H1 (cell line): ENCODE measurements around the gene MBD3L2. TPM values are rescaled to one million over a fixed set of nuclear protein-coding genes. Genes with fewer than 3 reads are reported as not detected.

Experiments used
- CTCF ChIA-PET: fragments of 300-600 bp; sonication (Branson Sonifier 250); formaldehyde crosslinking; loops from one replicate; lab custom pipeline; 2021; ENCODE audit not compliant: partially characterized antibody; lab: Charles Lee
- POLR2A ChIA-PET: fragments of 300-600 bp; sonication (Branson Sonifier 250); formaldehyde crosslinking; loops from one replicate; lab custom pipeline; 2021; ENCODE audit warnings: inconsistent platforms; ENCODE audit not compliant: partially characterized antibody; lab: Charles Lee
- DNase-seq, 2 experiments: peaks; one replicate each; pipeline versions ENCODE4 v3.0.0 to v3.0.0-alpha.2; 2010 to 2022; ENCODE audit warnings: low spot score in 2 of 2, low read depth in 1 of 2, mixed read lengths in 1 of 2
- FAIRE-seq: peaks from 2 replicates; lab custom pipeline; 2011; peaks lifted over from hg19 to GRCh38; lab: Jason Lieb, UNC
- H2AFZ ChIP-seq: 2 replicates; pipeline ENCODE4 v1.8.1; 2012; ENCODE audit warnings: low read length, inconsistent platforms
- H2AK5ac ChIP-seq: 2 replicates; pipeline ENCODE4 v1.6.1; 2013; ENCODE audit warnings: low read depth, low read length
- H2BK120ac ChIP-seq: replicated peaks from 2 replicates; pipeline ENCODE3; 2013; ENCODE audit warnings: low read depth, low read length, inconsistent platforms
- H2BK12ac ChIP-seq: 2 replicates; pipeline ENCODE4 v1.6.1; 2013; ENCODE audit warnings: low read depth, low read length
- H2BK15ac ChIP-seq: 2 replicates; pipeline ENCODE4 v1.6.1; 2013; ENCODE audit warnings: low read length
- H2BK20ac ChIP-seq: 2 replicates; pipeline ENCODE4 v1.6.1; 2013; ENCODE audit warnings: low read length
- H2BK5ac ChIP-seq: 2 replicates; pipeline ENCODE4 v1.6.1; 2013; ENCODE audit warnings: low read depth, low read length
- H3K14ac ChIP-seq: 2 replicates; pipeline ENCODE4 v1.6.1; 2013; ENCODE audit warnings: inconsistent platforms; ENCODE audit not compliant: insufficient read length
- H3K18ac ChIP-seq: 2 replicates; pipeline ENCODE4 v1.6.1; 2013; ENCODE audit warnings: low read length; ENCODE audit errors: extremely low read depth
- H3K23ac ChIP-seq: 2 replicates; pipeline ENCODE4 v1.6.1; 2013; ENCODE audit warnings: inconsistent platforms; ENCODE audit not compliant: insufficient read length
- H3K23me2 ChIP-seq: 2 replicates; pipeline ENCODE4 v1.6.1; 2013; ENCODE audit warnings: low read depth, low read length
- H3K27ac ChIP-seq: 2 replicates; pipeline ENCODE4 v1.6.1; 2011; ENCODE audit warnings: low read depth, low read length, inconsistent platforms
- H3K27me3 ChIP-seq, 4 experiments: replicated peaks in 1 of 4; 1 replicate in 1 of 4; 2 replicates in 3 of 4; pipeline versions ENCODE4 v1.6.1 to v1.8.1; 2011 to 2013; ENCODE audit warnings: low read length in 3 of 4, mild to moderate bottlenecking in 3 of 4, inconsistent platforms in 2 of 4, mixed read lengths in 2 of 4, moderate library complexity in 1 of 4; ENCODE audit not compliant: control insufficient read depth in 3 of 4, insufficient read depth in 3 of 4; ENCODE audit errors: extremely low read depth in 1 of 4
- H3K36me3 ChIP-seq, 4 experiments: 2 replicates each; pipeline versions ENCODE4 v1.6.1 to v1.8.1; 2011 to 2013; ENCODE audit warnings: mild to moderate bottlenecking in 4 of 4, low read length in 3 of 4, moderate library complexity in 2 of 4, control low read depth in 1 of 4, inconsistent platforms in 1 of 4; ENCODE audit not compliant: insufficient read depth in 4 of 4, control insufficient read depth in 2 of 4
- H3K4ac ChIP-seq: replicated peaks from 2 replicates; pipeline ENCODE3; 2013; ENCODE audit warnings: low read length, low read depth, mixed read lengths, inconsistent platforms; ENCODE audit not compliant: insufficient read length
- H3K4me1 ChIP-seq, 4 experiments: replicated peaks in 1 of 4; 1 replicate in 1 of 4; 2 replicates in 3 of 4; pipeline versions ENCODE4 v1.6.1 to v1.8.1; 2011 to 2013; ENCODE audit warnings: low read length in 3 of 4, inconsistent platforms in 2 of 4, mixed read lengths in 1 of 4; ENCODE audit not compliant: insufficient read depth in 4 of 4, control insufficient read depth in 3 of 4
- H3K4me2 ChIP-seq, 2 experiments: 2 replicates each; pipeline versions ENCODE4 v1.6.1 to v1.8.1; 2011 to 2013; ENCODE audit warnings: low read depth in 2 of 2, low read length in 2 of 2, control low read depth in 1 of 2, inconsistent platforms in 1 of 2, mild to moderate bottlenecking in 1 of 2; ENCODE audit not compliant: insufficient read depth in 1 of 2
- H3K4me3 ChIP-seq, 4 experiments: fragments of 200-600, 300-600 bp in 1 of 4; sonication (generic), shearing (Covaris generic), sonication (Bioruptor Twin) in 1 of 4; 2 replicates each; pipeline versions ENCODE4 v1.5.1 to v1.8.1; 2011 to 2016; ENCODE audit warnings: low read length in 4 of 4, low read depth in 3 of 4, control low read depth in 2 of 4, inconsistent platforms in 2 of 4, mild to moderate bottlenecking in 2 of 4, mixed read lengths in 1 of 4, moderate library complexity in 1 of 4; ENCODE audit not compliant: insufficient read depth in 2 of 4; ENCODE audit errors: extremely low read depth in 1 of 4
- H3K56ac ChIP-seq: replicated peaks from 2 replicates; pipeline ENCODE3; 2013; ENCODE audit warnings: low read depth, mild to moderate bottlenecking, mixed read lengths, low read length, inconsistent platforms; ENCODE audit not compliant: insufficient read length
- H3K79me1 ChIP-seq: 2 replicates; pipeline ENCODE4 v1.6.1; 2013; ENCODE audit warnings: low read depth, low read length, control low read depth
- H3K79me2 ChIP-seq, 2 experiments: 2 replicates each; pipeline versions ENCODE4 v1.6.1 to v1.8.1; 2012 to 2013; ENCODE audit warnings: low read length in 2 of 2, mild to moderate bottlenecking in 2 of 2, inconsistent platforms in 1 of 2; ENCODE audit not compliant: insufficient read depth in 2 of 2, control insufficient read depth in 1 of 2
- H3K9ac ChIP-seq, 4 experiments: replicated peaks in 1 of 4; 1 replicate in 1 of 4; 2 replicates in 3 of 4; pipeline versions ENCODE4 v1.6.1 to v1.8.1; 2011 to 2013; ENCODE audit warnings: low read depth in 3 of 4, low read length in 3 of 4, control low read depth in 2 of 4, mild to moderate bottlenecking in 2 of 4, moderate library complexity in 2 of 4, inconsistent platforms in 1 of 4; ENCODE audit errors: extremely low read depth in 1 of 4
- H3K9me3 ChIP-seq, 2 experiments: 2 replicates each; pipeline versions ENCODE4 v1.6.1 to v1.8.1; 2012 to 2013; ENCODE audit warnings: mild to moderate bottlenecking in 2 of 2, moderate library complexity in 2 of 2, control low read depth in 1 of 2, inconsistent platforms in 1 of 2, low read depth in 1 of 2, low read length in 1 of 2, mixed read lengths in 1 of 2; ENCODE audit not compliant: insufficient read depth in 2 of 2
- H4K20me1 ChIP-seq, 2 experiments: replicated peaks in 1 of 2; 2 replicates each; pipeline versions ENCODE3 to v1.8.1; 2011 to 2013; ENCODE audit warnings: inconsistent platforms in 2 of 2, low read length in 2 of 2, mild to moderate bottlenecking in 1 of 2; ENCODE audit not compliant: insufficient read depth in 2 of 2, control insufficient read depth in 1 of 2
- H4K5ac ChIP-seq: 2 replicates; pipeline ENCODE4 v1.6.1; 2013; ENCODE audit warnings: low read length, low read depth, mixed read lengths, inconsistent platforms; ENCODE audit not compliant: insufficient read length
- H4K8ac ChIP-seq: 2 replicates; pipeline ENCODE4 v1.8.0; 2013; ENCODE audit warnings: mild to moderate bottlenecking, moderate library complexity, low read length, inconsistent platforms; ENCODE audit not compliant: insufficient read depth; ENCODE audit errors: extremely low read depth
- H4K91ac ChIP-seq: replicated peaks from 2 replicates; pipeline ENCODE3; 2013; ENCODE audit warnings: low read length, mixed read lengths, inconsistent platforms; ENCODE audit not compliant: insufficient read length
- ASH2L ChIP-seq: fragments of 200-600, 300-600 bp; sonication (generic); IDR thresholded peaks from one replicate; pipeline ENCODE4 v1.7.1; 2017; ENCODE audit warnings: low read length
- CHD2 ChIP-seq: IDR thresholded peaks from 2 replicates; pipeline ENCODE4 v1.6.1; 2012; ENCODE audit warnings: low read length, improper control_type of control experiment
- EGR1 ChIP-seq: IDR thresholded peaks from 2 replicates; pipeline ENCODE4 v1.6.1; 2011; ENCODE audit warnings: low read depth, low read length, borderline replicate concordance
- EZH2 ChIP-seq: fragments of 200-600 bp; sonication (generic); IDR thresholded peaks from 2 replicates; pipeline ENCODE4 v1.7.1; 2012; ENCODE audit warnings: low read depth, mild to moderate bottlenecking, moderate library complexity, low read length, inconsistent platforms; ENCODE audit not compliant: severe bottlenecking
- POU5F1 ChIP-seq: IDR thresholded peaks from 2 replicates; pipeline ENCODE4 v1.6.1; 2011; ENCODE audit warnings: low read depth, mild to moderate bottlenecking, low read length, moderate library complexity
- SIN3A ChIP-seq, 2 experiments: IDR thresholded peaks in 1 of 2; conservative IDR thresholded peaks in 1 of 2; 2 replicates each; pipeline ENCODE4 v1.6.1; 2011 to 2012; ENCODE audit warnings: low read length in 2 of 2, improper control_type of control experiment in 1 of 2, low read depth in 1 of 2, mild to moderate bottlenecking in 1 of 2
- SP1 ChIP-seq: IDR thresholded peaks from 2 replicates; pipeline ENCODE4 v1.6.1; 2011; ENCODE audit warnings: low read depth, low read length
- TBP ChIP-seq: IDR thresholded peaks from 2 replicates; pipeline ENCODE4 v1.6.1; 2011; ENCODE audit warnings: low read depth, low read length, improper control_type of control experiment
- TEAD4 ChIP-seq: IDR thresholded peaks from 2 replicates; pipeline ENCODE4 v1.6.1; 2012; ENCODE audit warnings: low read depth, low read length, inconsistent platforms, mixed read lengths
- WGBS, 2 experiments: shearing (Covaris generic) in 1 of 2; methylation state at CpG; one replicate each; pipeline versions ENCODE4 v1.1.6 to v1.1.7; 2013 to 2015; ENCODE audit warnings: low lambda C conversion rate in 2 of 2, mixed read lengths in 2 of 2, inconsistent platforms in 1 of 2, low coverage in 1 of 2, missing lambda C conversion rate in 1 of 2; ENCODE audit not compliant: insufficient replicate concordance in 2 of 2, insufficient coverage in 1 of 2, insufficient read length in 1 of 2; ENCODE audit errors: extremely low coverage in 1 of 2, missing lambda C conversion rate in 1 of 2; 5-methylcytosine and 5-hydroxymethylcytosine counted together
- polyA plus RNA-seq, 7 experiments: library from polyadenylated mRNA; depleted of rRNA in 3 of 7; stranded (reverse) in 5 of 7; unstranded in 2 of 7; fragments of >200 nt in 5 of 7; fragments of 200-250 nt in 2 of 7; gene quantifications; 1 replicate in 5 of 7; 2 replicates in 1 of 7; 4 replicates in 1 of 7; pipeline versions ENCODE4 v1.2.1 to v1.2.3, GENCODE V29; 2011 to 2013; ENCODE audit warnings: missing spikeins in 2 of 7, mixed read lengths in 2 of 7
- total RNA-seq: library from RNA; stranded (reverse); fragmentation: NEBNext Ultra II Directional; extraction: Animal tissue kit (Norgen Biotek cat#: 25700); gene quantifications from 2 replicates; pipeline ENCODE4 v1.2.1, GENCODE V29; 2021
- TF ChIP-seq, protein P1 (sequence below): IDR thresholded peaks from 2 replicates; pipeline ENCODE4 v1.6.1; 2011; ENCODE audit warnings: low read length, improper control_type of control experiment

Gene MBD3L2
- total and polyA plus RNA-seq, 2 of the 8 experiments (the other 6 are each of a cell fraction or from before 2014, with no cell fraction given), result not detected

DNA sequence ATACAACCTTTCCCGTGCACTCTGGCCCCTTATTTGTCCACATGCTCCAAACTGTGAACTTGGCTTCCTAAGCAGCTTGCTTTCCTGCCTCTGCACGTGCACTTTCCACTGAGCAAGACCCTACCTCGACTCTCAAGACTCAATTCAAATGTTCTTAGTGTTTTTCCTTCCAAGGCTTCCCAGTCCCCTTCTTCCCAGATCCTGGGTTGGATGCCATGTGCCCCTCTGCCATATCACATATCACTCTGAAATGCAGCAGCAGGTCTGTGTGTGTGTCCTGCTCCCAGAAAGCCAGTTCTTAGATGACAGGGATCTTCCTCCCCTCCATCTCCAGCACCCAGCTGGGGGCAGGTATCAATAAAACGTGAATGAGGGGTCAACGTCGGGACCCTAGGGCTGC, 23.4 kb downstream of the MBD3L2 start:
- H3K56ac ChIP-seq, result no peak overlapping the region
- H4K91ac ChIP-seq, result no peak overlapping the region
- no peak overlapping the region for H2AFZ ChIP-seq
- no peak overlapping the region for H3K18ac ChIP-seq
- H3K79me1 ChIP-seq, result no peaks in the 10 kb centered on the region
- H3K4ac ChIP-seq, result no peak overlapping the region
- DNase-seq (no peak), FAIRE-seq (no peak)
- no peaks in the 10 kb centered on the region for H4K20me1 ChIP-seq
- no peak overlapping the region for H2AK5ac ChIP-seq
- peaks cover 12 to 52% (median 35%) of the 10 kb centered on the region in 4 experiments for H3K36me3 ChIP-seq
- H4K8ac ChIP-seq, result no peak overlapping the region
- no peak overlapping the region for H3K14ac ChIP-seq
- peaks cover 0 to 8% of the 10 kb centered on the region in 2 experiments; a peak in 2 of 4 replicates for H3K79me2 ChIP-seq
- ChIA-PET POLR2A (interaction anchor here (1.4 kb wide), 1 partner anchor 9 kb away, joined by 4 read pairs; no protein-coding TSS in a partner anchor), CTCF (no interaction called here)
- H4K5ac ChIP-seq, result no peak overlapping the region
- no peaks in the 10 kb centered on the region for H3K4me1 ChIP-seq
- no peak overlapping the region for H3K4me2 ChIP-seq
- no peak overlapping the region for H2BK15ac ChIP-seq
- H2BK20ac ChIP-seq, result no peak overlapping the region
- no peaks in the 10 kb centered on the region for H3K27me3 ChIP-seq
- peaks cover 2% of the 10 kb centered on the region; the same call in 1 of the 2 replicates for H3K23me2 ChIP-seq
- H3K9ac ChIP-seq, result no peak overlapping the region
- H2BK5ac ChIP-seq, result no peak overlapping the region
- H2BK120ac ChIP-seq, result no peak overlapping the region
- TF ChIP-seq POU5F1, result no peak
- no peak for TF ChIP-seq ASH2L
- no peak for TF ChIP-seq EZH2
- TF ChIP-seq, protein P1, sequence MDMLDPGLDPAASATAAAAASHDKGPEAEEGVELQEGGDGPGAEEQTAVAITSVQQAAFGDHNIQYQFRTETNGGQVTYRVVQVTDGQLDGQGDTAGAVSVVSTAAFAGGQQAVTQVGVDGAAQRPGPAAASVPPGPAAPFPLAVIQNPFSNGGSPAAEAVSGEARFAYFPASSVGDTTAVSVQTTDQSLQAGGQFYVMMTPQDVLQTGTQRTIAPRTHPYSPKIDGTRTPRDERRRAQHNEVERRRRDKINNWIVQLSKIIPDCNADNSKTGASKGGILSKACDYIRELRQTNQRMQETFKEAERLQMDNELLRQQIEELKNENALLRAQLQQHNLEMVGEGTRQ, result no peak
- no peak for TF ChIP-seq TBP
- TF ChIP-seq SIN3A (conservative IDR thresholded peaks at IDR 0.05 in 1 of 2, IDR thresholded peaks at IDR 0.05 in 1 of 2; ENCODE audit: low read depth in 1 of 2, low read length in 2 of 2), result no peak
- TF ChIP-seq EGR1, result no peak
- no peak for TF ChIP-seq CHD2
- TF ChIP-seq SP1, result no peak
- TF ChIP-seq TEAD4, result no peak
- H3K27ac ChIP-seq, result no peak overlapping the region
- 88 to 100% methylated on average over 1 to 6 of the region's 6 CpGs for WGBS, 2 experiments
- H3K9me3 ChIP-seq, result peaks cover 4 to 17% of the 10 kb centered on the region in 2 experiments; a peak in 3 of 4 replicates
- H3K23ac ChIP-seq, result no peak overlapping the region
- no peak overlapping the region for H2BK12ac ChIP-seq
- no peak overlapping the region for H3K4me3 ChIP-seq
